SJCRH30 (cell line): ENCODE results near the gene TAS1R1. TPM values are rescaled to one million over a fixed set of nuclear protein-coding genes. Genes with fewer than 3 reads are reported as not detected.

Experiments
- DNase-seq, 2 experiments: peaks; one replicate each; pipeline ENCODE4 v3.0.0-alpha.2; 2015 to 2020
- H3K27ac ChIP-seq: fragments of 250-450 bp; sonication (Bioruptor Pico); 2 replicates; pipeline ENCODE4 v1.5.1; 2020; ENCODE audit warnings: mild to moderate bottlenecking, moderate library complexity
- H3K27me3 ChIP-seq: fragments of 250-450 bp; sonication (Bioruptor Pico); 2 replicates; pipeline ENCODE4 v1.5.1; 2020; ENCODE audit warnings: mild to moderate bottlenecking, moderate library complexity
- H3K36me3 ChIP-seq: fragments of 250-450 bp; sonication (Bioruptor Pico); 2 replicates; pipeline ENCODE4 v1.5.1; 2020; ENCODE audit warnings: mild to moderate bottlenecking, moderate library complexity
- H3K4me1 ChIP-seq: fragments of 250-450 bp; sonication (Bioruptor Pico); 2 replicates; pipeline ENCODE4 v1.5.1; 2020; ENCODE audit warnings: mild to moderate bottlenecking, moderate library complexity
- H3K4me3 ChIP-seq: fragments of 250-450 bp; sonication (Bioruptor Pico); 2 replicates; pipeline ENCODE4 v1.5.1; 2020; ENCODE audit warnings: mild to moderate bottlenecking, moderate library complexity
- H3K9me3 ChIP-seq: fragments of 250-450 bp; sonication (Bioruptor Pico); replicated peaks from 2 replicates; pipeline ENCODE4 v1.5.1; 2020; ENCODE audit warnings: mild to moderate bottlenecking, moderate library complexity
- total RNA-seq: library from RNA; depleted of rRNA; stranded (reverse); fragments of >200 nt; shearing (Covaris generic); gene quantifications from 2 replicates; pipeline ENCODE4 v1.2.3, GENCODE V29; 2014

TAS1R1 gene
- total RNA-seq, 1 experiment from 2014 or later: 0.14 TPM

DNA sequence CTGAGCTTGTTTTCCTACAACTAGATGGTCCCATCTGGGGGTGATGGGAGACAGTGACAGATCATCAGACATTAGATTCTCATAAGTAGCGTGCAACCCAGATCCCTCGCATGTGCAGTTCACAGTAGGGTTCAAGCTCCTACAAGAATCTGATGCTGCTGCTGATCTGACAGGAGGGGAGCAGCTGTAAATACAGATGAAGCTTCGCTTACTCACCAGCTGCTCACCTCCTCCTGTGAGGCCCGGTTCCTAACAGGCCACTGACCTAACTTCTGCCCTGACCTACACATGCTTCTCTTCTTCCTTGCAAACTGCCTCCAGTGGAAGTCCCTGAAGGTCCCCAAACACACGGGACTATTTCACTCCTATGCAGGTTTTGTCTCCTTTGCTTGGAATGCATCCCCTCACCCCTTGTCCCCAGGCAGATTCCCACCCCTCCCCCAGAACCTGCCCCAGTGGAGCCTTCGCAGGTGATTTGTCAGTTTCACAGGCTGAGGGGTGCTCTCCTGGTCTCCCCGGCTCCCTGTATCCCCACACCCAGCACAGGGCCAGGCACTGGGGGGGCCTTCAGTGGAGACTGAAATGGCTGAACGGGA lies 19.0 kb downstream of the TAS1R1 start:
- H3K27ac ChIP-seq: no peak overlapping the region
- peaks cover 11% of the 10 kb centered on the region for H3K4me1 ChIP-seq
- no peaks in the 10 kb centered on the region for H3K36me3 ChIP-seq
- H3K27me3 ChIP-seq: no peaks in the 10 kb centered on the region
- peak; percentile 81 to 82 for DNase-seq
- H3K4me3 ChIP-seq: no peak overlapping the region
- no peaks in the 10 kb centered on the region for H3K9me3 ChIP-seq

DNA sequence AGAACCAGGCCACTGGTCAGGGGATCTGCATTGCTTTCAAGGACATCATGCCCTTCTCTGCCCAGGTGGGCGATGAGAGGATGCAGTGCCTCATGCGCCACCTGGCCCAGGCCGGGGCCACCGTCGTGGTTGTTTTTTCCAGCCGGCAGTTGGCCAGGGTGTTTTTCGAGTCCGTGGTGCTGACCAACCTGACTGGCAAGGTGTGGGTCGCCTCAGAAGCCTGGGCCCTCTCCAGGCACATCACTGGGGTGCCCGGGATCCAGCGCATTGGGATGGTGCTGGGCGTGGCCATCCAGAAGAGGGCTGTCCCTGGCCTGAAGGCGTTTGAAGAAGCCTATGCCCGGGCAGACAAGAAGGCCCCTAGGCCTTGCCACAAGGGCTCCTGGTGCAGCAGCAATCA lies 19.7 kb downstream of the TAS1R1 start:
- no peaks in the 10 kb centered on the region for H3K9me3 ChIP-seq
- H3K36me3 ChIP-seq: no peaks in the 10 kb centered on the region
- H3K27ac ChIP-seq: no peak overlapping the region
- DNase-seq: no peak
- H3K27me3 ChIP-seq: no peaks in the 10 kb centered on the region
- peaks cover 14% of the 10 kb centered on the region for H3K4me1 ChIP-seq
- no peak overlapping the region for H3K4me3 ChIP-seq

DNA sequence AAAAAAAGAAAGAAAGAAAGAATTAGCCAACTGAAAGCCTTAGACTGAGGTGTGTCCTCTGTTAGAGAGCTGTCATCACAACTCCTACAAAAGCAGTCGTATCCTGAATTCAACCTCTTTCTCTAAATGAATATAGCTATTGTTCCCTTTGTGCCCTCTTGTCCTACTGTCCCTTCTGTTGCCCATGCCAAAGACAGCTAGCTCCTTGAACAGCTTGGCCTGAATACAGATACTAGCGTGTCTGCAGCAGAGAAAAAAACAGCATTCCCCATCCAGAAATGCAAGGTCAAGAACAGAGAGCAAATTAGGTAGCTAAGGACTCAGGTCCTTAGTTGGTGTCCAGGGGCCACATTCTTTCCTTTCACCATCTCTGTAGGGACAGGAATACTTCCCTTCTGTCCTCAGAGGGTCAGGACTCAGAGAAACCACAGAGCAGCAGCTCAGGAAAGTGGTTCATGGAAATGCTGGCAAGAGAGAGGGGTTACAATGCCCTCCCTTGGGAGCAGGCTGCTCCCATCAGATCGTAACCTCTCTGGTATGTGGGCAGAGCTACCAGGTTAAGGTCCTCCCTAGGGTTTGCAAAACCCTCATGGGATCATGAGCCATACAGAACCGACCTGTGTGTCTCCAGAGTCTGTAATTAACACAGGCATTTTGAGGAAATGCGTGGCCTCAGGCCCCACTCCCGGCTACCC lies 22.9 kb downstream of the TAS1R1 start:
- Histone ChIP-seq H3K27ac (no peak overlapping the region), H3K9me3 (no peaks in the 10 kb centered on the region), H3K4me3 (no peak overlapping the region), H3K27me3 (no peaks in the 10 kb centered on the region), H3K36me3 (no peaks in the 10 kb centered on the region), H3K4me1 (peaks cover 22% of the 10 kb centered on the region)
- DNase-seq: no peak

DNA sequence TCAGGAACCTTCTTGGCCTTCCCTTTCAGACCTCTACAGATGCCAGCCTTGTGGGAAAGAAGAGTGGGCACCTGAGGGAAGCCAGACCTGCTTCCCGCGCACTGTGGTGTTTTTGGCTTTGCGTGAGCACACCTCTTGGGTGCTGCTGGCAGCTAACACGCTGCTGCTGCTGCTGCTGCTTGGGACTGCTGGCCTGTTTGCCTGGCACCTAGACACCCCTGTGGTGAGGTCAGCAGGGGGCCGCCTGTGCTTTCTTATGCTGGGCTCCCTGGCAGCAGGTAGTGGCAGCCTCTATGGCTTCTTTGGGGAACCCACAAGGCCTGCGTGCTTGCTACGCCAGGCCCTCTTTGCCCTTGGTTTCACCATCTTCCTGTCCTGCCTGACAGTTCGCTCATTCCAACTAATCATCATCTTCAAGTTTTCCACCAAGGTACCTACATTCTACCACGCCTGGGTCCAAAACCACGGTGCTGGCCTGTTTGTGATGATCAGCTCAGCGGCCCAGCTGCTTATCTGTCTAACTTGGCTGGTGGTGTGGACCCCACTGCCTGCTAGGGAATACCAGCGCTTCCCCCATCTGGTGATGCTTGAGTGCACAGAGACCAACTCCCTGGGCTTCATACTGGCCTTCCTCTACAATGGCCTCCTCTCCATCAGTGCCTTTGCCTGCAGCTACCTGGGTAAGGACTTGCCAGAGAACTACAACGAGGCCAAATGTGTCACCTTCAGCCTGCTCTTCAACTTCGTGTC lies 23.7 kb downstream of the TAS1R1 start:
- H3K4me1 ChIP-seq: peaks cover 21% of the 10 kb centered on the region
- H3K27me3 ChIP-seq: no peaks in the 10 kb centered on the region
- H3K27ac ChIP-seq: no peak overlapping the region
- peak overlapping the region; percentile 70 for H3K4me3 ChIP-seq
- DNase-seq: no peak
- no peaks in the 10 kb centered on the region for H3K36me3 ChIP-seq
- H3K9me3 ChIP-seq: no peaks in the 10 kb centered on the region

DNA sequence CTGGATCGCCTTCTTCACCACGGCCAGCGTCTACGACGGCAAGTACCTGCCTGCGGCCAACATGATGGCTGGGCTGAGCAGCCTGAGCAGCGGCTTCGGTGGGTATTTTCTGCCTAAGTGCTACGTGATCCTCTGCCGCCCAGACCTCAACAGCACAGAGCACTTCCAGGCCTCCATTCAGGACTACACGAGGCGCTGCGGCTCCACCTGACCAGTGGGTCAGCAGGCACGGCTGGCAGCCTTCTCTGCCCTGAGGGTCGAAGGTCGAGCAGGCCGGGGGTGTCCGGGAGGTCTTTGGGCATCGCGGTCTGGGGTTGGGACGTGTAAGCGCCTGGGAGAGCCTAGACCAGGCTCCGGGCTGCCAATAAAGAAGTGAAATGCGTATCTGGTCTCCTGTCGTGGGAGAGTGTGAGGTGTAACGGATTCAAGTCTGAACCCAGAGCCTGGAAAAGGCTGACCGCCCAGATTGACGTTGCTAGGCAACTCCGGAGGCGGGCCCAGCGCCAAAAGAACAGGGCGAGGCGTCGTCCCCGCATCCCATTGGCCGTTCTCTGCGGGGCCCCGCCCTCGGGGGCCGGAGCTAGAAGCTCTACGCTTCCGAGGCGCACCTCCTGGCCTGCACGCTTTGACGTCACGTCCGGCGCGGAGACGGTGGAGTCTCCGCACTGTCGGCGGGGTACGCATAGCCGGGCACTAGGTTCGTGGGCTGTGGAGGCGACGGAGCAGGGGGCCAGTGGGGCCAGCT lies 24.4 kb downstream of the TAS1R1 start, which contains the start of gene ZBTB48:
TSS of gene ZBTB48 (plus strand) at position 621 of the 745 bp plus-strand sequence. CDS start 616 bp downstream, outside the sequence.
- H3K36me3 ChIP-seq: no peaks in the 10 kb centered on the region
- no peaks in the 10 kb centered on the region for H3K27me3 ChIP-seq
- H3K27ac ChIP-seq: no peak within 1 kb of the TSS; the same call in 1 of the 2 replicates
- H3K9me3 ChIP-seq: no peaks in the 10 kb centered on the region
- H3K4me1 ChIP-seq: peaks cover 14% of the 10 kb centered on the region
- H3K4me3 ChIP-seq: peak within 1 kb of the TSS; percentile 70
- peak; percentile 99 for DNase-seq

DNA sequence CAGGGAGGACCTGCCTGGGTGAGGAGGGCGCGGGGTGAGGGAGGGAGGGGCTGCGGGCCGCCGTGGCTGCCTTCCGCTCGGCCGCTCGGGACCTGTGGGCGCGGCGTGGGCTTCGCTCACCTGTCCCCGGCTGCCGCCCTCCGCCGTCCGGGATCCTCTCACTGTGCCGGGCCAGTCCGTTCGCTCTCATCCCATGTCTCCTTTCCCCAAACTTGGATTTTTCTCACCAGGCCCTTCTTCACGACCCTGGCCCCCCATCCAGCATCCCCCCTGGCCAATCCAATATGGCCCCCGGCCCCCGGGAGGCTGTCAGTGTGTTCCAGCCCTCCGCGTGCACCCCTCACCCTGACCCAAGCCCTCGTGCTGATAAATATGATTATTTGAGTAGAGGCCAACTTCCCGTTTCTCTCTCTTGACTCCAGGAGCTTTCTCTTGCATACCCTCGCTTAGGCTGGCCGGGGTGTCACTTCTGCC lies 25.0 kb downstream of the TAS1R1 start:
- H3K9me3 ChIP-seq: no peaks in the 10 kb centered on the region
- H3K27ac ChIP-seq: no peak overlapping the region; the same call in 1 of the 2 replicates
- no peak for DNase-seq
- no peaks in the 10 kb centered on the region for H3K27me3 ChIP-seq
- peak overlapping the region; percentile 70 for H3K4me3 ChIP-seq
- H3K36me3 ChIP-seq: no peaks in the 10 kb centered on the region
- H3K4me1 ChIP-seq: peaks cover 13% of the 10 kb centered on the region; the same call in 1 of the 2 replicates

DNA sequence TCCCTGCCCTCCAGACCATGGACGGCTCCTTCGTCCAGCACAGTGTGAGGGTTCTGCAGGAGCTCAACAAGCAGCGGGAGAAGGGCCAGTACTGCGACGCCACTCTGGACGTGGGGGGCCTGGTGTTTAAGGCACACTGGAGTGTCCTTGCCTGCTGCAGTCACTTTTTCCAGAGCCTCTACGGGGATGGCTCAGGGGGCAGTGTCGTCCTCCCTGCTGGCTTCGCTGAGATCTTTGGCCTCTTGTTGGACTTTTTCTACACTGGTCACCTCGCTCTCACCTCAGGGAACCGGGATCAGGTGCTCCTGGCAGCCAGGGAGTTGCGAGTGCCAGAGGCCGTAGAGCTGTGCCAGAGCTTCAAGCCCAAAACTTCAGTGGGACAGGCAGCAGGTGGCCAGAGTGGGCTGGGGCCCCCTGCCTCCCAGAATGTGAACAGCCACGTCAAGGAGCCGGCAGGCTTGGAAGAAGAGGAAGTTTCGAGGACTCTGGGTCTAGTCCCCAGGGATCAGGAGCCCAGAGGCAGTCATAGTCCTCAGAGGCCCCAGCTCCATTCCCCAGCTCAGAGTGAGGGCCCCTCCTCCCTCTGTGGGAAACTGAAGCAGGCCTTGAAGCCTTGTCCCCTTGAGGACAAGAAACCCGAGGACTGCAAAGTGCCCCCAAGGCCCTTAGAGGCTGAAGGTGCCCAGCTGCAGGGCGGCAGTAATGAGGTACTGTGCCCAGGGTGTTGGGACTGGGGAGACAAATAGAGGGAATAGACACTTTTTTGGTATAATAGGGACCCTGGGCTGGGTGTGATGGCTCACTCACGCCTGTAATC lies 25.7 kb downstream of the TAS1R1 start:
- Histone ChIP-seq H3K9me3 (no peaks in the 10 kb centered on the region), H3K27ac (no peak overlapping the region), H3K4me3 (peak overlapping the region; percentile 70), H3K27me3 (no peaks in the 10 kb centered on the region), H3K4me1 (peaks cover 13% of the 10 kb centered on the region; the same call in 1 of the 2 replicates), H3K36me3 (no peaks in the 10 kb centered on the region)
- DNase-seq: peak; percentile 42 to 47

DNA sequence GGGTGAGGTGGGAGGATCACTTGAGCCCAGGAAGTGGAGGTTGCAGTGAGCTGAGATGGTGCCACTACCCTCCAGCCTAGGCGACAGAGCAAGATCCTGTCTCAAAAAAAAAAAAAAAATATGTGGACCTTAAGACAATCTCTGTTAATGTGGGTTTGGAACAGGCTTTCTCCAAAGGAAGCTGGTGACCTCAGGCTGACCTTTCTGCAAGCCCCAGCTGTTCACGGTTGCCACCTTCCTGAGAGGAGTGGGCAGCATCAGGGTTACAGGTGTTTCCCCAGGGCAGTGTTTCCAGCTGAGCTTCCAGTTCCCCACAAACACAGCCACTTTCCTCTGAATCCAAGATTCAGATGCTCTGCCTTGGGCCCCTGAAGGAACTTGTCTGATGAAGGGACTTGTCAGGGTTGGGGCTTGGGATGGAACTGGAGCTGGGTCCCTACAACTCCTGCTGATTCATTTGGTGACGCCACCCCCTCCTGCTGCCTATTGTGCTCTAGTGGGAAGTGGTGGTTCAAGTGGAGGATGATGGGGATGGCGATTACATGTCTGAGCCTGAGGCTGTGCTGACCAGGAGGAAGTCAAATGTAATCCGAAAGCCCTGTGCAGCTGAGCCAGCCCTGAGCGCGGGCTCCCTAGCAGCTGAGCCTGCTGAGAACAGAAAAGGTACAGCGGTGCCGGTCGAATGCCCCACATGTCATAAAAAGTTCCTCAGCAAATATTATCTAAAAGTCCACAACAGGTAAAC lies 26.6 kb downstream of the TAS1R1 start:
- Histone ChIP-seq H3K9me3 (no peaks in the 10 kb centered on the region), H3K27me3 (no peaks in the 10 kb centered on the region), H3K4me3 (no peak overlapping the region), H3K27ac (no peak overlapping the region), H3K36me3 (no peaks in the 10 kb centered on the region), H3K4me1 (peaks cover 13% of the 10 kb centered on the region; the same call in 1 of the 2 replicates)
- DNase-seq: no peak

DNA sequence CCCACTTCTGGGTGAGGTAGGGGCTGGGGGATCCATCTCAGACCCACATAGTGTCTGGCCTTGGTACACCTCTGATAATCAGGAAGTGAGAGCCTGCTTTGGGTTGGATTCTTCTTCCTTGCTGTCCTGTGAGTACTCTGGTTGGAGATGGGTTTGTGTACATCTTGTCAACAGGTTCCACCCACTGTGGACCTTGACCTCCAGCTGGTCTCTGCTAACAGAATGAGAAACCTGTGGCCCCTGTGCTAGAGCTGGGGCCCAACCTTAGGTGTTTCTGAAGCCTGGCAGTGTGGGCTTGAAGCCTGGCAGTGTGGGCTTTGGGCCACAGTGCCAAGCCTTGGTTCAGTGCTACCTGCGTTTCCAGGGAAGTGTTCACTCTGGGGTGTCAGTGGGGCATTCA lies 27.3 kb downstream of the TAS1R1 start:
- H3K27ac ChIP-seq: no peak overlapping the region
- H3K9me3 ChIP-seq: no peaks in the 10 kb centered on the region
- H3K27me3 ChIP-seq: no peaks in the 10 kb centered on the region
- no peak for DNase-seq
- H3K4me3 ChIP-seq: no peak overlapping the region
- no peaks in the 10 kb centered on the region for H3K36me3 ChIP-seq
- H3K4me1 ChIP-seq: peaks cover 13% of the 10 kb centered on the region; the same call in 1 of the 2 replicates

DNA sequence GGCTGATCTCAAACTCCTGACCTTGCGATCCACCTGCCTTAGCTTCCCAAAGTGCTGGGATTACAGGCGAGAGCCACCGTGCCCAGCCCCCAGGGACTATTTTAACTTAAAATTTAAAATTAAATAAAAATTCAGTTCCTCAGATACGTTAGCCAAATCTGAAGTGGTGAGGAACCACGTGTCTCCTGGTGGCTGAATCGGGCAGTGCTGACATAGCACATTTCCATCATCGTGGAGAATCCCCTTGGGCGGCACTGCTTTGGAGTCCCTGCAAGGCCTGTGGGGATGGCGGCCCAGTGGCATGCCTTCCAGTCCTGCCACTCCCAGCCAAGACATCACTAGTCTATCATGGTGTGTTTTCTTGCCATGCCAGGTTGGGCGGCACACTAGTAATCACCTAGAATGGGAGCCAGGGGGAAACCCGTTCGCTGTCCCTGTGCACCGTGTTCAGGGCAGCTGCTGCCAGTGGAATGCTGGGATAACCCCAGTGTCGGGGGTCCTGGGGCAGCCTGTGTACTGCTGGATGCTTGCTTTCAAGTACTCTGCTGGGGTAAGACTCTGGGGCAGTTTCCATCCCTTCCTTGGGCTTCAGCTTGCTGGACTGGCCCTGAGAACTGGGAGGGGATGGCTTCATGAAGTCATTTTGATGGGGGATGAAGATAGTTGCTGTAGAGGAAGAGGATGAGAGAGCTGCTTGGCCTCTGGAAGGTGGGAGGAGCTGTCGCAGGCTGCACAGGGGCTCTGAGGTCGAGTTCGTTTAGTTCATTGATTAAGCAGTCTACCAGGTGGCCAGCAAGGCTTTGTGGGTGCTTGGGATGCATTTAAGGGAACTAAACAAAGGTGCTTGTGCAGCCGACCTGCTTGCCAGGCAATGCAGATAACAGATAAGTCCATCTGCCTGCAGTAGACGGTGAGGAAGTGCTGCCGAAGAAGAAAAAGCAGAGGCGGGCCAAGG lies 29.3 kb downstream of the TAS1R1 start:
- H3K27me3 ChIP-seq: no peaks in the 10 kb centered on the region
- no peak for DNase-seq
- H3K27ac ChIP-seq: no peak overlapping the region
- peaks cover 9% of the 10 kb centered on the region; the same call in 1 of the 2 replicates for H3K36me3 ChIP-seq
- peaks cover 9% of the 10 kb centered on the region; the same call in 1 of the 2 replicates for H3K4me1 ChIP-seq
- H3K4me3 ChIP-seq: no peak overlapping the region
- no peaks in the 10 kb centered on the region for H3K9me3 ChIP-seq

DNA sequence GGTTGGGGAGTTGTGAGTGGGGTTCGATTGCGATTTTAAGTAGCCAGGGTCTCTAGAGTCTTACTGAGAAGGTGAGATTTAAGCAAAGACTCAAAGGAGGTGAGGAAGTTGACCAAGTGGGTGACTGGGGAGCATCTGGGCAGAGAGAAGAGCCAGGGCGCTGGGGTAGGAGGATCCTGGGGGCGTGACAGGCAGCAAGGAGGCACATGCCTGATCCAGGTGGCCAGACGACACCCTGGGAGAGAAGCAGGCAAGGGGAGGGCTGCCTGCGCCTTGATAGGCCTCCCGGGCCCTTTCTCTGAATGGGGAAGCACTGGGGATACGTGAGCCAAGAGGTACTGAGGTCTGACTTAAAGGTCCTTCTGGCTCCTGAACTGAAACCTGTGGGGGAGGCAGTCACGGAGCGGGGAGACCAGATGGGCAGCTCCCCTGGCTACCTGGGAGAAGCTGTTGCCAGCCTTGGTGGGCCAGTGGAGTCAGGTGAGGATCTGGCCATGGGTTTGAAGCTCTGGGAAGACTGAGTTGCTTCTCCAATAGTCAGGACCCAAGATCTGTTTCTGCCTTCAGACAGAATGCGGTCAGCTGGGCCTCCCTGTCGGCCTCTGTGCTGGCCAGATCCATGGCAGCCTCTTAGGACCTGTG lies 30.1 kb downstream of the TAS1R1 start:
- peaks cover 16% of the 10 kb centered on the region for H3K36me3 ChIP-seq
- no peaks in the 10 kb centered on the region for H3K9me3 ChIP-seq
- no peak overlapping the region for H3K4me3 ChIP-seq
- H3K4me1 ChIP-seq: peaks cover 8% of the 10 kb centered on the region; the same call in 1 of the 2 replicates
- H3K27me3 ChIP-seq: no peaks in the 10 kb centered on the region
- H3K27ac ChIP-seq: no peak overlapping the region
- DNase-seq: no peak

DNA sequence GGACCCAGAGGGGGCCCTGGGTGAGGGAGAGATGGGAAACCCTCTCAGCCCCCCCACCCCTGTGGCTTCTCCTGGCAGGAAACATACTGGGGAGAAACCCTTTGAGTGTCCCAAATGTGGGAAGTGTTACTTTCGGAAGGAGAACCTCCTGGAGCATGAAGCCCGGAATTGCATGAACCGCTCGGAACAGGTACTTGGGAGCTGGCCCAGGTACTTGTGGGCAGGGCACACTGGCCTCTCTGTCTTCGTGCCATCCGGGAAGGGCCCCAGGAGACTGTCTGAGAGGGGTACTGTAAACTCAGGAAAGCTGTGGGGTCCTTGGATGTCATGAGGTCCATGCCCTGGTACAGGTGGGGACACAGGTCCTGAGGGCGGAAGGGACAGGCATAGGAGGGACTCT lies 30.7 kb downstream of the TAS1R1 start:
- H3K4me1 ChIP-seq: peaks cover 4% of the 10 kb centered on the region; the same call in 1 of the 2 replicates
- H3K4me3 ChIP-seq: no peak overlapping the region
- peaks cover 22% of the 10 kb centered on the region for H3K36me3 ChIP-seq
- no peaks in the 10 kb centered on the region for H3K27me3 ChIP-seq
- no peak overlapping the region for H3K27ac ChIP-seq
- no peaks in the 10 kb centered on the region for H3K9me3 ChIP-seq
- no peak for DNase-seq
